Osteocyte (in vitro differentiated cells): ENCODE results near the gene PDZRN4. TPM values are rescaled to one million over a fixed set of nuclear protein-coding genes. Genes with fewer than 3 reads are reported as not detected.

Source experiments
- DNase-seq: peaks from one replicate; pipeline ENCODE4 v3.0.0; 2021; ENCODE audit warnings: mixed read lengths; ENCODE audit not compliant: unreplicated experiment; ENCODE audit errors: extremely low spot score
- H3K27ac Mint-ChIP-seq: one replicate; pipeline ENCODE4 v1.8.0; 2021; ENCODE audit warnings: mild to moderate bottlenecking, mixed read lengths; ENCODE audit not compliant: unreplicated experiment
- H3K27me3 Mint-ChIP-seq: one replicate; pipeline ENCODE4 v1.8.0; 2021; ENCODE audit warnings: mixed read lengths; ENCODE audit not compliant: unreplicated experiment
- H3K36me3 Mint-ChIP-seq: one replicate; pipeline ENCODE4 v1.8.0; 2021; ENCODE audit warnings: mixed read lengths; ENCODE audit not compliant: unreplicated experiment
- H3K4me1 Mint-ChIP-seq: one replicate; pipeline ENCODE4 v1.8.0; 2021; ENCODE audit warnings: mixed read lengths; ENCODE audit not compliant: unreplicated experiment
- H3K4me3 Mint-ChIP-seq: one replicate; pipeline ENCODE4 v1.8.0; 2021; ENCODE audit warnings: mild to moderate bottlenecking, moderate library complexity, mixed read lengths; ENCODE audit not compliant: unreplicated experiment
- H3K9me3 Mint-ChIP-seq: one replicate; pipeline ENCODE4 v1.8.0; 2021; ENCODE audit warnings: mixed read lengths; ENCODE audit not compliant: unreplicated experiment
- total RNA-seq: library from RNA; stranded (reverse); gene quantifications from 2 replicates; pipeline ENCODE4 v1.2.1, GENCODE V29; 2021
- TF ChIP-seq, protein P1 (sequence below): fragments of 200-600 bp; sonication (generic); IDR thresholded peaks from 2 replicates; pipeline ENCODE4 v1.5.0; 2021; ENCODE audit warnings: antibody characterized with exemption, mild to moderate bottlenecking, moderate library complexity

The PDZRN4 gene
- total RNA-seq, 1 donor from 2014 or later: not detected

- Mint-ChIP-seq H3K27ac (no peak overlapping the region), H3K27me3 (no peaks in the 10 kb centered on the region), H3K4me1 (no peaks in the 10 kb centered on the region), H3K4me3 (no peak overlapping the region), H3K9me3 (peaks cover under 1% of the 10 kb centered on the region), H3K36me3 (no peaks in the 10 kb centered on the region)
- DNase-seq: no peak
- TF ChIP-seq, protein P1, sequence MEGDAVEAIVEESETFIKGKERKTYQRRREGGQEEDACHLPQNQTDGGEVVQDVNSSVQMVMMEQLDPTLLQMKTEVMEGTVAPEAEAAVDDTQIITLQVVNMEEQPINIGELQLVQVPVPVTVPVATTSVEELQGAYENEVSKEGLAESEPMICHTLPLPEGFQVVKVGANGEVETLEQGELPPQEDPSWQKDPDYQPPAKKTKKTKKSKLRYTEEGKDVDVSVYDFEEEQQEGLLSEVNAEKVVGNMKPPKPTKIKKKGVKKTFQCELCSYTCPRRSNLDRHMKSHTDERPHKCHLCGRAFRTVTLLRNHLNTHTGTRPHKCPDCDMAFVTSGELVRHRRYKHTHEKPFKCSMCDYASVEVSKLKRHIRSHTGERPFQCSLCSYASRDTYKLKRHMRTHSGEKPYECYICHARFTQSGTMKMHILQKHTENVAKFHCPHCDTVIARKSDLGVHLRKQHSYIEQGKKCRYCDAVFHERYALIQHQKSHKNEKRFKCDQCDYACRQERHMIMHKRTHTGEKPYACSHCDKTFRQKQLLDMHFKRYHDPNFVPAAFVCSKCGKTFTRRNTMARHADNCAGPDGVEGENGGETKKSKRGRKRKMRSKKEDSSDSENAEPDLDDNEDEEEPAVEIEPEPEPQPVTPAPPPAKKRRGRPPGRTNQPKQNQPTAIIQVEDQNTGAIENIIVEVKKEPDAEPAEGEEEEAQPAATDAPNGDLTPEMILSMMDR: no peak
These were observed 139.2 kb downstream of the PDZRN4 start for GRCh38 chr12:41327096-41327895.

- H3K27me3 Mint-ChIP-seq: no peaks in the 10 kb centered on the region
- no peaks in the 10 kb centered on the region for H3K36me3 Mint-ChIP-seq
- TF ChIP-seq, protein P1: no peak
- no peak for DNase-seq
- H3K9me3 Mint-ChIP-seq: peaks cover 10% of the 10 kb centered on the region
- no peaks in the 10 kb centered on the region for H3K4me1 Mint-ChIP-seq
- no peak overlapping the region for H3K4me3 Mint-ChIP-seq
- no peak overlapping the region for H3K27ac Mint-ChIP-seq
These were observed 145.9 kb downstream of the PDZRN4 start for GRCh38 chr12:41333974-41334373.

GRCh38 chr12:41334390-41334789, 146.3 kb downstream of the PDZRN4 start:
- no peaks in the 10 kb centered on the region for H3K4me1 Mint-ChIP-seq
- H3K27ac Mint-ChIP-seq: no peak overlapping the region
- H3K27me3 Mint-ChIP-seq: no peaks in the 10 kb centered on the region
- TF ChIP-seq, protein P1: no peak
- no peaks in the 10 kb centered on the region for H3K36me3 Mint-ChIP-seq
- DNase-seq: no peak
- peaks cover 13% of the 10 kb centered on the region for H3K9me3 Mint-ChIP-seq
- no peak overlapping the region for H3K4me3 Mint-ChIP-seq

DNA sequence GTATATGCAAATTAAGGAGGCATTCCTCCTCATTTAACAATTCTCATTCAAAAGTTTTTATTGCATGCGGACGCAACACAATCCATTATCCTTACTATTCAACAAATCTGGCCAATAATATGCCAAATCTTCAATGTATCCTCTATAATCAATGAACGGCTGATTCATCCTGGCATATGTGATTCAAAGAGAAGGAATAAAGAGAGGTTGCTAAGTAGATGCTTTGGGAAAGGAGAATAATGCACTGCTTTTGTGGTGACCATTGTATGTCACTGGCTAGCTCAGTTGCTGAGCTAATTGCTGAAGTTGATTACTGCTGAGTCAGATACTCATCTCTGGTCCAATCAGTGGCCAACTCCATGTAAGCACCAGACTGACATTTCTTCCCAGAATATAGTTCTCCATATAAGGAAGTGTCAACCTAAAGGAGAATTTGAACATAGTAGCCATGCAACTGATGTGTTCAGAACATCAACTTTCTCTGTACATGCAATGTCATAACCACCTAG, 148.0 kb downstream of the PDZRN4 start:
- Mint-ChIP-seq H3K27ac (no peak overlapping the region), H3K36me3 (no peaks in the 10 kb centered on the region), H3K4me3 (no peak overlapping the region), H3K9me3 (peaks cover 25% of the 10 kb centered on the region), H3K27me3 (no peaks in the 10 kb centered on the region), H3K4me1 (no peaks in the 10 kb centered on the region)
- TF ChIP-seq, protein P1: no peak
- DNase-seq: no peak

GRCh38 chr12:41339784-41340183, 151.7 kb downstream of the PDZRN4 start:
- TF ChIP-seq, protein P1: no peak
- H3K4me1 Mint-ChIP-seq: no peaks in the 10 kb centered on the region
- H3K9me3 Mint-ChIP-seq: peaks cover 21% of the 10 kb centered on the region
- no peaks in the 10 kb centered on the region for H3K27me3 Mint-ChIP-seq
- H3K36me3 Mint-ChIP-seq: no peaks in the 10 kb centered on the region
- H3K27ac Mint-ChIP-seq: no peak overlapping the region
- no peak overlapping the region for H3K4me3 Mint-ChIP-seq
- no peak for DNase-seq
